ENCODE data around the gene HINFP. TPM values are rescaled to one million over a fixed set of nuclear protein-coding genes. Genes with fewer than 3 reads are reported as not detected.

Gene HINFP
- total RNA-seq, 1 experiment from 2014 or later, result 42.4 TPM

DNA sequence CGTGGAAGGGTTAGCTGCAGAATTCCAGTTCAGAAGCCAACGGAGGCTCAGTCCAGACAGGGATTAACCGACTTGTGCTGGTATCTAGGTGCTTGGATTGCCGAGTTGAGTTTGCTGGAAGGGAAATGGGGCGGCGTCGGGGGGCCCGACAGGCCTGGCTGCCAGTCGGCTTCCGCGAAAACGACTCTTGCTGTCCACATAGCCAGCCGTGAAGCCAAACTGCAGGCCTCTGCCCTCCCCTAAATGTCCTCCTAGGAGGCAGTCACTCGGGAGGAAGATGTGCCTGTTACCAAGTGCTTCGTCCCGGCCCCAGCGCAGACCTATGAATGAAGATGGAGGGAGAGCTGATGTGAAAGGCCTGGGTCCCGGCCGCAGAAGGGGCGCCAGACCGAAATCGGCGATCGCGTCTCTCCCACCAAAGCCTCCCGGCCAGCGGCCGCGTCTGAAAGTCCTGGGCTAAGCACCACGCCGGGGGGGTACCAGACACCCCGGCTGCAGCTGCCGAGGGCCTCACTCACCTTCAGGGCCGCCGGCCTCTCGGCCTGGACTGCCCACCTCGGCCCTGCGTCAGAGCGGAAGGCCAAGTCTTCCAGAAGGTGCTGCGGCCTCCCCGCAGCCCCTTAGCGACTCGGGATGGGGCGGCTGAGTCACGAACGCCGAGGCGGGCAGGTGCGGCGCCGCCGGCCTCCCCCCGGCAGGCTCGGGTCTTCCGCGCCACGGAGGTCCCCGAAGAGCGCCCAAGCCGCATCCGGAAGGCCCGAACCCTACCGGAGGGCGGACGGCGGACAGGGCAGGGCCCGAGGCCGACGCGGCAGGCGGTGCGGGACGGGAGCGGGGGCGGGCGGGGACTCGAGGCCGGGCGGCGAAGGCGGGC lies 27.2 kb upstream of the HINFP start:
- Histone ChIP-seq H4K91ac (ENCODE audit: insufficient read length, low read depth, low read length) (no peak overlapping the region), H2BK120ac (ENCODE audit: low read depth, low read length, poor library complexity, severe bottlenecking) (no peak overlapping the region), H2AFZ (ENCODE audit: low read length) (no peak overlapping the region), H4K5ac (ENCODE audit: insufficient read length, low read depth, low read length) (no peak overlapping the region), H3K4me2 (ENCODE audit: insufficient read depth, insufficient read length, low read length) (peak overlapping the region; percentile 88), H3K4ac (ENCODE audit: low read depth, low read length) (no peak overlapping the region), H3K79me1 (ENCODE audit: insufficient read depth, low read depth, low read length, poor library complexity, severe bottlenecking) (no peaks in the 10 kb centered on the region), H3K27me3 (ENCODE audit: insufficient read depth, low read length) (no peaks in the 10 kb centered on the region), H2BK5ac (ENCODE audit: insufficient read length, low read length) (no peak overlapping the region), H2BK20ac (ENCODE audit: low read depth, low read length, poor library complexity, severe bottlenecking) (no peak overlapping the region), H2BK15ac (ENCODE audit: low read depth, low read length) (no peak overlapping the region), H3K79me2 (ENCODE audit: insufficient read depth, low read length) (peaks cover 20% of the 10 kb centered on the region; the same call in 1 of the 2 replicates), H3K18ac (ENCODE audit: insufficient read length, low read depth, low read length) (peak overlapping the region; percentile 63), H3K27ac (ENCODE audit: insufficient read length, low read depth, low read length) (no peak overlapping the region), H3K23me2 (ENCODE audit: insufficient read length, low read depth, low read length, poor library complexity, severe bottlenecking) (peaks cover 13% of the 10 kb centered on the region), H3K9ac (ENCODE audit: extremely low read depth, insufficient read length, low read length) (peak overlapping the region; percentile 95), H3K23ac (ENCODE audit: insufficient read length, low read depth, low read length) (no peak overlapping the region), H4K20me1 (ENCODE audit: control insufficient read depth, insufficient read depth, insufficient read length) (no peaks in the 10 kb centered on the region), H2AK5ac (ENCODE audit: insufficient read length, low read length) (no peak overlapping the region), H4K8ac (replicated peaks; ENCODE audit: insufficient read length, low read depth, low read length) (no peak overlapping the region), H3K4me1 (ENCODE audit: insufficient read depth, low read length) (no peaks in the 10 kb centered on the region; the same call in 1 of the 2 replicates), H3T11ph (ENCODE audit: low read length) (no peak overlapping the region), H3K9me3 (ENCODE audit: control insufficient read depth, low read depth, low read length) (no peaks in the 10 kb centered on the region), H2BK12ac (ENCODE audit: insufficient read length, low read depth, low read length) (no peak overlapping the region), H3K56ac (ENCODE audit: insufficient read length, low read depth, low read length) (no peak overlapping the region), H3K14ac (ENCODE audit: insufficient read depth, low read length) (peak overlapping the region; percentile 95)
- TF ChIP-seq, protein P1, sequence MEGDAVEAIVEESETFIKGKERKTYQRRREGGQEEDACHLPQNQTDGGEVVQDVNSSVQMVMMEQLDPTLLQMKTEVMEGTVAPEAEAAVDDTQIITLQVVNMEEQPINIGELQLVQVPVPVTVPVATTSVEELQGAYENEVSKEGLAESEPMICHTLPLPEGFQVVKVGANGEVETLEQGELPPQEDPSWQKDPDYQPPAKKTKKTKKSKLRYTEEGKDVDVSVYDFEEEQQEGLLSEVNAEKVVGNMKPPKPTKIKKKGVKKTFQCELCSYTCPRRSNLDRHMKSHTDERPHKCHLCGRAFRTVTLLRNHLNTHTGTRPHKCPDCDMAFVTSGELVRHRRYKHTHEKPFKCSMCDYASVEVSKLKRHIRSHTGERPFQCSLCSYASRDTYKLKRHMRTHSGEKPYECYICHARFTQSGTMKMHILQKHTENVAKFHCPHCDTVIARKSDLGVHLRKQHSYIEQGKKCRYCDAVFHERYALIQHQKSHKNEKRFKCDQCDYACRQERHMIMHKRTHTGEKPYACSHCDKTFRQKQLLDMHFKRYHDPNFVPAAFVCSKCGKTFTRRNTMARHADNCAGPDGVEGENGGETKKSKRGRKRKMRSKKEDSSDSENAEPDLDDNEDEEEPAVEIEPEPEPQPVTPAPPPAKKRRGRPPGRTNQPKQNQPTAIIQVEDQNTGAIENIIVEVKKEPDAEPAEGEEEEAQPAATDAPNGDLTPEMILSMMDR (conservative IDR thresholded peaks at IDR 0.05), result no peak
- no peak for DNase-seq
- Mint-ChIP-seq H3K27ac (peak overlapping the region; percentile 88 to 96 (median 95); a peak in 6 of 7 replicates), H3K27me3 (ENCODE audit: low read depth) (no peaks in the 10 kb centered on the region), H3K4me1 (peaks cover 28 to 29% of the 10 kb centered on the region in 2 experiments), H3K4me3 (peak overlapping the region; percentile 92 to 96), H3K9me3 (no peaks in the 10 kb centered on the region; a peak in 1 of 5 replicates), H3K36me3 (ENCODE audit: insufficient read depth in 1 of 3, low read depth in 3 of 3) (peaks cover 36 to 67% (median 60%) of the 10 kb centered on the region in 3 experiments)
- no CpG with 5 or more reads among the region's 81 CpGs for WGBS (ENCODE audit: extremely low coverage, insufficient read length, low lambda C conversion rate)

Measured in H9 (cell line).